WTC11 (cell line): ENCODE results near the gene KLK11. TPM values are rescaled to one million over a fixed set of nuclear protein-coding genes. Genes with fewer than 3 reads are reported as not detected.

Experiments
- ATAC-seq: fragments of 200-7000 bp; cut with Tn5 transposase; 2 replicates; pipeline ENCODE4 v1.10.0; 2021; ENCODE audit warnings: mild to moderate bottlenecking, moderate library complexity
- CTCF ChIA-PET: fragments of 300-600 bp; sonication (Branson Sonifier 250); formaldehyde crosslinking; loops from one replicate; lab custom pipeline; 2021; ENCODE audit warnings: antibody characterized with exemption; lab: Charles Lee
- POLR2A ChIA-PET: fragments of 350-600 bp; sonication (Branson Sonifier 250); formaldehyde crosslinking; loops from one replicate; lab custom pipeline; 2021; ENCODE audit warnings: antibody characterized with exemption; lab: Charles Lee
- DNase-seq: peaks from one replicate; pipeline ENCODE4 v3.0.0; 2021; ENCODE audit warnings: low spot score
- H3K27ac Mint-ChIP-seq: 2 replicates; pipeline ENCODE4 v1.8.0; 2021; ENCODE audit warnings: mixed read lengths
- H3K27me3 Mint-ChIP-seq: 2 replicates; pipeline ENCODE4 v1.8.0; 2021; ENCODE audit warnings: low read depth, mild to moderate bottlenecking, moderate library complexity, mixed read lengths
- H3K36me3 Mint-ChIP-seq: 2 replicates; pipeline ENCODE4 v1.8.0; 2021; ENCODE audit warnings: mixed read lengths
- H3K4me1 Mint-ChIP-seq: 2 replicates; pipeline ENCODE4 v1.8.0; 2022; ENCODE audit warnings: mixed read lengths
- H3K4me3 Mint-ChIP-seq: 2 replicates; pipeline ENCODE4 v1.8.0; 2021; ENCODE audit warnings: mild to moderate bottlenecking, moderate library complexity, mixed read lengths
- H3K9me3 Mint-ChIP-seq: 2 replicates; pipeline ENCODE4 v1.8.0; 2021; ENCODE audit warnings: mixed read lengths
- CDX4 ChIP-seq: fragments of 250-450 bp; sonication (Bioruptor Pico); IDR thresholded peaks from 2 replicates; pipeline ENCODE4 v1.9.0; 2021; ENCODE audit warnings: moderate library complexity, mild to moderate bottlenecking, inconsistent platforms, borderline replicate concordance
- E2F1 ChIP-seq: sonication (generic); formaldehyde crosslinking; IDR thresholded peaks from 2 replicates; pipeline ENCODE4 v1.8.0; 2022; ENCODE audit warnings: mild to moderate bottlenecking, missing genetic modification reagents
- EMX1 ChIP-seq: fragments of 250-450 bp; sonication (Bioruptor Pico); IDR thresholded peaks from 2 replicates; pipeline ENCODE4 v1.8.0; 2021; ENCODE audit warnings: mild to moderate bottlenecking
- ETV6 ChIP-seq: sonication (generic); formaldehyde crosslinking; IDR thresholded peaks from 2 replicates; pipeline ENCODE4 v1.8.1; 2022; ENCODE audit warnings: mild to moderate bottlenecking, missing genetic modification reagents
- IRF2 ChIP-seq: sonication (generic); formaldehyde crosslinking; IDR thresholded peaks from 2 replicates; pipeline ENCODE4 v1.8.0; 2022; ENCODE audit warnings: low read depth, missing genetic modification reagents, borderline replicate concordance
- MAX ChIP-seq: sonication (generic); formaldehyde crosslinking; IDR thresholded peaks from 2 replicates; pipeline ENCODE4 v1.8.0; 2022; ENCODE audit warnings: mild to moderate bottlenecking, missing genetic modification reagents
- PRDM15 ChIP-seq: sonication (generic); formaldehyde crosslinking; IDR thresholded peaks from 2 replicates; pipeline ENCODE4 v1.8.0; 2022; ENCODE audit warnings: missing genetic modification reagents
- SMAD4 ChIP-seq: sonication (generic); formaldehyde crosslinking; IDR thresholded peaks from 2 replicates; pipeline ENCODE4 v1.8.0; 2022; ENCODE audit warnings: mild to moderate bottlenecking, missing genetic modification reagents
- TP53 ChIP-seq: sonication (generic); formaldehyde crosslinking; IDR thresholded peaks from 2 replicates; pipeline ENCODE4 v1.8.1; 2023; ENCODE audit warnings: mild to moderate bottlenecking, missing genetic modification reagents
- ZNF219 ChIP-seq: sonication (generic); formaldehyde crosslinking; IDR thresholded peaks from 2 replicates; pipeline ENCODE4 v1.8.0; 2023; ENCODE audit warnings: missing genetic modification reagents, mild to moderate bottlenecking, borderline replicate concordance
- ZNF317 ChIP-seq: sonication (generic); formaldehyde crosslinking; IDR thresholded peaks from 2 replicates; pipeline ENCODE4 v1.8.1; 2023; ENCODE audit warnings: low read depth, mild to moderate bottlenecking, moderate library complexity, missing genetic modification reagents, borderline replicate concordance
- ZNF416 ChIP-seq: fragments of 250-450 bp; sonication (Bioruptor Pico); IDR thresholded peaks from 2 replicates; pipeline ENCODE4 v1.9.0; 2021; ENCODE audit warnings: mild to moderate bottlenecking, inconsistent platforms
- total RNA-seq: library from RNA; stranded (reverse); gene quantifications from 3 replicates; pipeline ENCODE4 v1.2.3, GENCODE V29; 2021
- TF ChIP-seq, protein P1 (sequence below): sonication (generic); formaldehyde crosslinking; IDR thresholded peaks from 2 replicates; pipeline ENCODE4 v1.8.1; 2023; ENCODE audit warnings: mild to moderate bottlenecking, missing genetic modification reagents, moderate library complexity
- TF ChIP-seq, protein P2 (sequence below): sonication (generic); formaldehyde crosslinking; IDR thresholded peaks from 2 replicates; pipeline ENCODE4 v1.8.1; 2023; ENCODE audit warnings: mild to moderate bottlenecking, missing genetic modification reagents, borderline replicate concordance
- TF ChIP-seq, protein P3 (sequence below): sonication (generic); formaldehyde crosslinking; IDR thresholded peaks from 2 replicates; pipeline ENCODE4 v1.8.1; 2023; ENCODE audit warnings: mild to moderate bottlenecking, moderate library complexity, missing genetic modification reagents

KLK11 gene
- total RNA-seq, 1 experiment from 2014 or later, result 0.55 TPM

DNA sequence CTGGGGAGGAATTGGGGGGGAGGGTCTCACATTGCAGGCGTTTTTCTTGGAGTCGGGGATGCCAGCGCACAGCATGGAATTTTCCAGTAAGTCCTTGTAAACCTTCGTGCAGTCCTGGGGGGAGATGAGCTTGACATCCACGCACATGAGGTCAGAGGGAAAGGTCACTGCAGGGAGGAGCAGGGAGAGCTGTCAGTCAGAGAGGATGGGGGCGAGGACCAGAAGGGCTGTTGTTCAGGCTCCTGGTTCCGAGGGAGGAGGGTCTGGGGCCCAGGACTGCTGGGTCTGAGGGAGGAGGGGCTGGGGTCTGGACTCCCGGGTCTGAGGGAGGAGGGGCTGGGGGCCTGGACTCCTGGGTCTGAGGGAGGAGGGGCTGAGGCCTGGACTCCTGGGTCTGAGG is 46.7 kb downstream of the KLK11 start (continued):
- TF ChIP-seq PRDM15 (CRISPR knock-in tag) (no peak), ZNF416 (CRISPR knock-in tag) (no peak), ETV6 (CRISPR knock-in tag) (no peak), TP53 (CRISPR knock-in tag) (no peak), EMX1 (CRISPR knock-in tag) (no peak)
- TF ChIP-seq, protein P1, sequence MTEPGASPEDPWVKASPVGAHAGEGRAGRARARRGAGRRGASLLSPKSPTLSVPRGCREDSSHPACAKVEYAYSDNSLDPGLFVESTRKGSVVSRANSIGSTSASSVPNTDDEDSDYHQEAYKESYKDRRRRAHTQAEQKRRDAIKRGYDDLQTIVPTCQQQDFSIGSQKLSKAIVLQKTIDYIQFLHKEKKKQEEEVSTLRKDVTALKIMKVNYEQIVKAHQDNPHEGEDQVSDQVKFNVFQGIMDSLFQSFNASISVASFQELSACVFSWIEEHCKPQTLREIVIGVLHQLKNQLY (CRISPR knock-in tag), result no peak
- TF ChIP-seq, protein P2, sequence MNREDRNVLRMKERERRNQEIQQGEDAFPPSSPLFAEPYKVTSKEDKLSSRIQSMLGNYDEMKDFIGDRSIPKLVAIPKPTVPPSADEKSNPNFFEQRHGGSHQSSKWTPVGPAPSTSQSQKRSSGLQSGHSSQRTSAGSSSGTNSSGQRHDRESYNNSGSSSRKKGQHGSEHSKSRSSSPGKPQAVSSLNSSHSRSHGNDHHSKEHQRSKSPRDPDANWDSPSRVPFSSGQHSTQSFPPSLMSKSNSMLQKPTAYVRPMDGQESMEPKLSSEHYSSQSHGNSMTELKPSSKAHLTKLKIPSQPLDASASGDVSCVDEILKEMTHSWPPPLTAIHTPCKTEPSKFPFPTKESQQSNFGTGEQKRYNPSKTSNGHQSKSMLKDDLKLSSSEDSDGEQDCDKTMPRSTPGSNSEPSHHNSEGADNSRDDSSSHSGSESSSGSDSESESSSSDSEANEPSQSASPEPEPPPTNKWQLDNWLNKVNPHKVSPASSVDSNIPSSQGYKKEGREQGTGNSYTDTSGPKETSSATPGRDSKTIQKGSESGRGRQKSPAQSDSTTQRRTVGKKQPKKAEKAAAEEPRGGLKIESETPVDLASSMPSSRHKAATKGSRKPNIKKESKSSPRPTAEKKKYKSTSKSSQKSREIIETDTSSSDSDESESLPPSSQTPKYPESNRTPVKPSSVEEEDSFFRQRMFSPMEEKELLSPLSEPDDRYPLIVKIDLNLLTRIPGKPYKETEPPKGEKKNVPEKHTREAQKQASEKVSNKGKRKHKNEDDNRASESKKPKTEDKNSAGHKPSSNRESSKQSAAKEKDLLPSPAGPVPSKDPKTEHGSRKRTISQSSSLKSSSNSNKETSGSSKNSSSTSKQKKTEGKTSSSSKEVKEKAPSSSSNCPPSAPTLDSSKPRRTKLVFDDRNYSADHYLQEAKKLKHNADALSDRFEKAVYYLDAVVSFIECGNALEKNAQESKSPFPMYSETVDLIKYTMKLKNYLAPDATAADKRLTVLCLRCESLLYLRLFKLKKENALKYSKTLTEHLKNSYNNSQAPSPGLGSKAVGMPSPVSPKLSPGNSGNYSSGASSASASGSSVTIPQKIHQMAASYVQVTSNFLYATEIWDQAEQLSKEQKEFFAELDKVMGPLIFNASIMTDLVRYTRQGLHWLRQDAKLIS (CRISPR knock-in tag), result no peak

DNA sequence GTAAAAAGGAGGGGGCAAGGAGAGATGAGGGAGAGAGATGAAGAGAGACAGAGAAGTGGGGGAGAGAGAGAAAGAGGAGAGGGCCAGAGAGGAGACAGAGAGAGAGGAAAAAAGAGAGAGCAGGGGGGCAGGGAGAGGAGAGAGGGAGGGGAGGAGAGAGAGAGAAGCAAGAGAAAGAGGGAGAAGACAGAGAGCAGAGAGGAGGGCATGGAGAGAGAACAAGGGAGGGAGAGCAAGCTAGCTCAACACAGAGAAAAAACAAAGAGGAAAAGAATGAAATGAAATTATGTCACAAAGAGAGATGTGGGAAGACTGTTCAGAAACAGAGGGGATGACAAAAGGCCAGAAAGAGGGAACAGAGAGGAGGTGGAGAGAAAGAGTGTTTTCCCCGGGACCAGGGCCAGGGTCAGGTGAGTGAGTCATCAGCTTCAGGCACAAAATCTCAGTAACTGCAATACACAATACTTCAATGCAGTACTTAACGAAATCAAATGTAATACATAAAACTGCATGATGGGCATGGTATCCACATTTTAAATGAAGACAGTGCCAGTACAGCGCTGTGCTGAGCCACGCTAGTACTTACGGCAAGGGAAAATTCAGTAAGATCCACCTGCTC is 47.5 kb downstream of the KLK11 start:
- CTCF ChIA-PET, result interaction anchor here (0.7 kb wide), 2 partner anchors 16 to 116 kb away, joined by 3 read pairs; no protein-coding TSS in a partner anchor
- TF ChIP-seq, protein P3, sequence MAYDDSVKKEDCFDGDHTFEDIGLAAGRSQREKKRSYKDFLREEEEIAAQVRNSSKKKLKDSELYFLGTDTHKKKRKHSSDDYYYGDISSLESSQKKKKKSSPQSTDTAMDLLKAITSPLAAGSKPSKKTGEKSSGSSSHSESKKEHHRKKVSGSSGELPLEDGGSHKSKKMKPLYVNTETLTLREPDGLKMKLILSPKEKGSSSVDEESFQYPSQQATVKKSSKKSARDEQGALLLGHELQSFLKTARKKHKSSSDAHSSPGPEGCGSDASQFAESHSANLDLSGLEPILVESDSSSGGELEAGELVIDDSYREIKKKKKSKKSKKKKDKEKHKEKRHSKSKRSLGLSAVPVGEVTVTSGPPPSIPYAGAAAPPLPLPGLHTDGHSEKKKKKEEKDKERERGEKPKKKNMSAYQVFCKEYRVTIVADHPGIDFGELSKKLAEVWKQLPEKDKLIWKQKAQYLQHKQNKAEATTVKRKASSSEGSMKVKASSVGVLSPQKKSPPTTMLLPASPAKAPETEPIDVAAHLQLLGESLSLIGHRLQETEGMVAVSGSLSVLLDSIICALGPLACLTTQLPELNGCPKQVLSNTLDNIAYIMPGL (CRISPR knock-in tag), result no peak
- TF ChIP-seq E2F1 (CRISPR knock-in tag), result no peak
- no peak for TF ChIP-seq CDX4 (CRISPR knock-in tag)
- TF ChIP-seq MAX (CRISPR knock-in tag), result no peak
- TF ChIP-seq IRF2, result no peak
- no peak for TF ChIP-seq SMAD4 (CRISPR knock-in tag)
- no peak for TF ChIP-seq ZNF317
- no peak for TF ChIP-seq ZNF219 (CRISPR knock-in tag)
- no peak overlapping the region for H3K4me3 Mint-ChIP-seq
- POLR2A ChIA-PET, result interaction anchor here (0.7 kb wide), 1 partner anchor 74 kb away, joined by 4 read pairs; no protein-coding TSS in a partner anchor
- peaks cover 4% of the 10 kb centered on the region for H3K9me3 Mint-ChIP-seq
- no peak for DNase-seq
- no peak overlapping the region for H3K27ac Mint-ChIP-seq
- peaks cover 45% of the 10 kb centered on the region for H3K4me1 Mint-ChIP-seq
- ATAC-seq, result no peak
- H3K27me3 Mint-ChIP-seq, result peaks cover 27% of the 10 kb centered on the region
- no peaks in the 10 kb centered on the region for H3K36me3 Mint-ChIP-seq
